Muscle layer of duodenum (tissue), 2 donors: ENCODE data around the gene ALDH1L1.

ENCODE experiments used
- H3K27ac ChIP-seq: one replicate; pipeline ENCODE4 v1.7.0; 2013; ENCODE audit warnings: mild to moderate bottlenecking, low read length
- H3K27me3 ChIP-seq: one replicate; pipeline ENCODE4 v1.7.0; 2013; ENCODE audit warnings: low read depth, mild to moderate bottlenecking, control low read depth, low read length
- H3K36me3 ChIP-seq, 2 donors: one replicate each; pipeline ENCODE4 v1.7.0; 2013; ENCODE audit warnings: low read length in 2 of 2, control low read depth in 1 of 2, mild to moderate bottlenecking in 1 of 2; ENCODE audit not compliant: insufficient read depth in 2 of 2, control insufficient read depth in 1 of 2
- H3K4me1 ChIP-seq, 2 donors: one replicate each; pipeline ENCODE4 v1.7.0; 2013; ENCODE audit warnings: low read length in 2 of 2, mild to moderate bottlenecking in 2 of 2, control low read depth in 1 of 2, moderate library complexity in 1 of 2; ENCODE audit not compliant: insufficient read depth in 2 of 2, control insufficient read depth in 1 of 2
- H3K4me3 ChIP-seq, 2 donors: one replicate each; pipeline ENCODE4 v1.7.0; 2013; ENCODE audit warnings: low read length in 2 of 2, low read depth in 1 of 2, mild to moderate bottlenecking in 1 of 2
- H3K9me3 ChIP-seq, 2 donors: one replicate each; pipeline ENCODE4 v1.7.0; 2013; ENCODE audit warnings: low read length in 2 of 2, control low read depth in 1 of 2, mild to moderate bottlenecking in 1 of 2; ENCODE audit not compliant: control insufficient read depth in 1 of 2
- donor health status: healthy.

Gene ALDH1L1

GRCh38 chr3:126137490-126138130 lies 42.8 kb downstream of the ALDH1L1 start:
- Histone ChIP-seq H3K27me3 (no peaks in the 10 kb centered on the region), H3K9me3 (no peaks in the 10 kb centered on the region), H3K4me1 (peaks cover 0 to 4% of the 10 kb centered on the region in 2 donors), H3K27ac (no peak overlapping the region), H3K36me3 (no peaks in the 10 kb centered on the region), H3K4me3 (no peak overlapping the region)

DNA sequence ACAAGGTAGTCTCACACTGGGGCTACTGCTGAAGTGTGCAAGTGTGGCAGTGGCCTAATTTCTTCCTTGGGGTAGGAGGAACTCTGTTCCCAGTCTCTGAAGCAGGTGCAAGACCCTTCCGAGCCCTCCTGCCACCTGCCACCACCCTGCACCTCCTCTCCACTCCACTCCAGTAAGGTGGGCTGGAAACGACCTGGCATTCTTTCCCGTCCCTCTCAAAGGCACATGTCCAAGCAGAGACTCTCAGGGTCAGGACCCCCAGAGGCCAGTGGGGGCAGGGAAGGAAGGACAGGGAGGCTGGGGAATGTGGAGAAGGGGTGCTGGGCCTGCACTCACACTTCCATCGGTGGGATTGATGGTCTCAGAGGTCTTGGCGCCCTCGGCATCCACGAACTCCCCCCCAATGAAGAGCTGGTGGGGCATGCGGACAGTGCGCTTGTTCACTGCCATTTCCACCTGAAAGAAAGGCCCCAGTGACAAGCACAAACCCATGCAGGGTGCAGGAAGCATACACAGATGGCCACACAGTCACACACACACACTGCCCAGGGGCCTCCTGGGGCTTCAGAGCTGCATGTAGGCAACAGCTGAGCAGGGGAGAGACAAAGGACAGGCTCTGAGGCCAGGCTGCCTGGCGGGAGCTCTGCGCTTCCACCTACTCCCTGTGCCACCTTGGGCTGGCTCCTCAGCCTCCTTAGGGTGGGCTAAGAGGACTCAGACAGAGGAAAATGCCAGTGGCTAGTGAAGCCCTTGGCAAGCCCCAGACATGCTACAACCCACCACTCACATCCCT lies 43.8 kb downstream of the ALDH1L1 start:
- Histone ChIP-seq H3K4me3 (no peak overlapping the region), H3K36me3 (no peaks in the 10 kb centered on the region), H3K9me3 (no peaks in the 10 kb centered on the region), H3K27ac (no peak overlapping the region), H3K27me3 (no peaks in the 10 kb centered on the region), H3K4me1 (peaks cover 0 to 4% of the 10 kb centered on the region in 2 donors)

GRCh38 chr3:126135406-126136076 lies 44.8 kb downstream of the ALDH1L1 start:
- no peaks in the 10 kb centered on the region for H3K9me3 ChIP-seq
- H3K36me3 ChIP-seq: no peaks in the 10 kb centered on the region
- no peak overlapping the region for H3K27ac ChIP-seq
- H3K4me1 ChIP-seq: peaks cover 0 to 4% of the 10 kb centered on the region in 2 donors
- no peaks in the 10 kb centered on the region for H3K27me3 ChIP-seq
- no peak overlapping the region for H3K4me3 ChIP-seq

DNA sequence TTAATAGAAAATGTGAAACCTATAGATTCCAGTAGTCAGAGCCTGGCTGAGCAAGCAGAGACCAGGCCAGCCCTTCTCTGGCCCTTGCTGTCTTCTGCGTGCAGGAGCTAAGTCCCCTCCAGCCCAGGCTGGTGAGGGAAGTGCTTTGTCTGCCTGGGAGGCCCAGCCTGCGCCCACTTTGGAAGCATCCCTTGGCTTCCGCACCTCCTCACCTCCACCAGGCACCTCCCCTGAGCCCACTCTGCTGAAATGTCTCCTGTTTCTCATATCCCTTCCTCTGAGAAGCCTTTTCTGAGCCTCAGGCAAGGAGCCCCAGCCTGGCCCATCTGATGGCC lies 45.3 kb downstream of the ALDH1L1 start:
- Histone ChIP-seq H3K4me3 (no peak overlapping the region), H3K4me1 (peaks cover 0 to 4% of the 10 kb centered on the region in 2 donors), H3K27me3 (no peaks in the 10 kb centered on the region), H3K36me3 (no peaks in the 10 kb centered on the region), H3K9me3 (no peaks in the 10 kb centered on the region), H3K27ac (no peak overlapping the region)

DNA sequence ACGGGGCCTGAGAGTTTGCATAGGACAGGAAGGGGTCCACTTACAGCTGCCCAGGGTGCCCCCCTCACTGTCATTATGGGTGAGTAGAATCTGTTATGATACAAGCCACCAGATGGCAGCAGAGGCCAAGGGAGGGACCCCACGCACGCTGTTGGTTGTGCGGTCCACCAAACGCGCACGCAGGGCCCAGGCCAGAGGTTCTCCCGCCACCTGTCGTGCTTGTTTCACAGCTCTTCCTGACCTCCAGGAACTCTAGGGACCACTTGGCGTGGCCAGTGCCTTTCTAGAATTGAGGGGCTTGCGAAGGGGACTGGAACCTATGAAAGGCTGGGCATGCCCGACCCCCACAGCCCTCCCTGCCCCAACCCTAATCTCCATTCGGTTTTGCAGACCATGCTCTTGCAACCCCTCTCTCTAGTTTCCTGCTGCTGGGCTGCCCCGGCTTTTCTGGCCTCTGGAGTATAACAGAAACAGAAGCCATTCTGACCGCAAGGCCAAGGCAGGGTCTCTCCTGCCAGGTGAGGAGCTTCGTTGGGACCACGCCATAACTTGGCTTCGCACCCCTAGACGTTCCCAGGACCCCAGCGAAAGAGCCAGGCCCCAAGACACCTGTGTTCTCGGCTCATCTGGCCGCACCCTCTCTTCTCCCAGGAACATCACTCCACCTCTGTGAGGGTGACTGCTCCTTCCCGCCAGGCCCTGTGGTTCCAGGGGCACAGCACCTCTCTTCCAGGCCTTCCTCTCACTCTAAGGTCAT lies 46.0 kb downstream of the ALDH1L1 start:
- peaks cover 0 to 4% of the 10 kb centered on the region in 2 donors for H3K4me1 ChIP-seq
- H3K27me3 ChIP-seq: no peaks in the 10 kb centered on the region
- H3K27ac ChIP-seq: no peak overlapping the region
- no peak overlapping the region for H3K4me3 ChIP-seq
- H3K9me3 ChIP-seq: no peaks in the 10 kb centered on the region
- H3K36me3 ChIP-seq: no peaks in the 10 kb centered on the region

DNA sequence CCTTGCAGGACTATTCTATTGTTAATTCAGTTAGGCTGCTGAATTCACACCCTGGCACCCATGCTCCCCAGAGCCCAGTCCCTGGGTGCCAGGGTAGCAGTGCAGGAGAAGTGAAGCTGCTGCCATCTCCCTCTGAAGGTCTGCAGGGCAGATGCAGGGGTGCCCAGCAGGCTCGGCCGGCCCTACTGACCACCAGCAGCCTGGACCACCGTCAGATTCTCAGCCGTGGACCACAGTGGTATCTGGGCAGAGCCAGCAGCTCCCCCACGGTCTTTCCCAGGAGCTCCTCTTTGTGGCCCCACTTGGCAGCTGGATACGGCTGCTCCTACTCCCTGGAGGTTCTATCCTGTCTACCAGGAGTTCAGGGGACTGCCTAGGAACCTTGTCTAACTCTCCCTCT lies 46.8 kb downstream of the ALDH1L1 start:
- Histone ChIP-seq H3K27ac (no peak overlapping the region), H3K4me1 (peaks cover 0 to 4% of the 10 kb centered on the region in 2 donors), H3K4me3 (no peak overlapping the region), H3K27me3 (no peaks in the 10 kb centered on the region), H3K9me3 (no peaks in the 10 kb centered on the region), H3K36me3 (no peaks in the 10 kb centered on the region)

DNA sequence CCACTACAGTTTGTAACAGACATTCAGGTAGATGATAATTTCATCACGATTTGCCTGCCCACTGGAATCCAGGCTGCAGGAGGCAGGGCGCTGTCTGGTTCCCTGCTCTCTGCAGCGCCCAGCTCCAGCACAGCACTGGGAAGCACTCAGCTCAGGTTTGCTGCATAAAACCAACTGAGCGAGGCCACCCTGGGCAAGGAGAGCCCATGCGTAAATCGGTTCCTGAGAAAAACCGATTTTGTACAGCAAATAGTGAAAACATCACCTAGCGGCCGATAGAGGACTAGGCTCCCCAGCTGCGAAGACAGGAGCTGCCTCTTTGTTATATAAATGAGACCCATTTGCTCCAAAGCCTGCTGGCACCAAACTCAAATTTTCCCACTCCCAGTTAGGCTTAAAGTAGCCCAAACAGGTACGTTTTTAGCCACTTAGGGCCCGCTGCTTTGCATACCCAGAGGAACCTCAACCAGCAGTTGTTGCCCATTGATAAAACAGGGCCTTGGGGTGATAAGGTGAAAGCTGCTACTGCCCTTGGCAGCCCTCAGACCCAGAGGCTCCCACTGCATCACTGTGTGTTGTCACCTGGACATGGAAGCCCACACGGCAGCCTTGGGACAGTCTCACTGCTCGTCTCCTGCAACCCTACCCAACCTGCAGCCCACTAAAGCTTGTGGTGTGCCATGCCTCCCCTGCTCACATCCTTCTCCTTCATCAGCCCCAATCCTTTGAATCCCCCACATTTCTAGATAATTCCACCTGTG lies 47.5 kb downstream of the ALDH1L1 start:
- peaks cover 0 to 4% of the 10 kb centered on the region in 2 donors for H3K4me1 ChIP-seq
- H3K9me3 ChIP-seq: no peaks in the 10 kb centered on the region
- H3K27ac ChIP-seq: no peak overlapping the region
- no peaks in the 10 kb centered on the region for H3K27me3 ChIP-seq
- no peak overlapping the region for H3K4me3 ChIP-seq
- no peaks in the 10 kb centered on the region for H3K36me3 ChIP-seq

DNA sequence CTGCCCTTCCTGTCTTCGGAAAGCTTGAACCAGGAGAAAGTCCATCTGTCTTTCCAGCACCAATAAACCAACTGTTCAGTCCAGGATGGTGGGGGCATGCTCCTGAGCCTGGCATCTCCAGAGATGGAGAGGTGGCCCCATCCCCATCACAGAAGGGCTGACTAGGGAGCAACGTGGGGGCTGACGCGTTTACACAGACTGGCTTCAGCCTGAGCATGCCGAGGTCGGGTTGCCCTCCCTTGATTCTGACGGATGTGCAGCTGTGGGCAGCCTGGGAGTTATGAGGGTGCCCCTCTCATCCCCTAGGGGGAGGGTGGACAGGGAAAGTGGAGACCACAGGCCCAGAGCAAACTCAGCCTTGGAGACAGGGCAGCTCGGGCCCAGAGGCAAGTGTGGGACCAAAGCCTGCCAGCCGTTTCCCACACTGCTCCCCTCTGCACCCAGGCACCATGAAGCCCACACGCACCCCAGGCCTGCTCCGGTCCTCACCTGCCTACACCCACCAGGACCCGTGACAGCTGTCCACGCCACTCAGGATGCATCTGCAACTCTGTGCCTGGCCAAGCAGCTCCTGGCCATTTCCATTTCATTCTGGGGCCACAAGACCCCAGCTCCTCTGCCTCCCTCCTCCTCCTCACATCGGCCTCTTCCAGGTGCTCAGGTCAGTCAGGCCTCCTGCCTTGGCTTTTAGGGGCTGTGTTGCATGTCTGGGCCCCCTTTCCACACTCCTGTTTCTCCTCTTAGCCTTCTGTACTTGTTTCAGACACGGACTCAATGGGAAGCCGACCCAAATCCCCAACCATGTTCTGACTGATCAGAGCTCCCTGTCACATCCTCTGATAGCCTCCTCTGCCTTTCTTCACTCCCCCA lies 48.3 kb downstream of the ALDH1L1 start:
- H3K4me3 ChIP-seq: no peak overlapping the region
- H3K4me1 ChIP-seq: peaks cover 0 to 4% of the 10 kb centered on the region in 2 donors
- H3K27ac ChIP-seq: no peak overlapping the region
- no peaks in the 10 kb centered on the region for H3K27me3 ChIP-seq
- no peaks in the 10 kb centered on the region for H3K9me3 ChIP-seq
- no peaks in the 10 kb centered on the region for H3K36me3 ChIP-seq

DNA sequence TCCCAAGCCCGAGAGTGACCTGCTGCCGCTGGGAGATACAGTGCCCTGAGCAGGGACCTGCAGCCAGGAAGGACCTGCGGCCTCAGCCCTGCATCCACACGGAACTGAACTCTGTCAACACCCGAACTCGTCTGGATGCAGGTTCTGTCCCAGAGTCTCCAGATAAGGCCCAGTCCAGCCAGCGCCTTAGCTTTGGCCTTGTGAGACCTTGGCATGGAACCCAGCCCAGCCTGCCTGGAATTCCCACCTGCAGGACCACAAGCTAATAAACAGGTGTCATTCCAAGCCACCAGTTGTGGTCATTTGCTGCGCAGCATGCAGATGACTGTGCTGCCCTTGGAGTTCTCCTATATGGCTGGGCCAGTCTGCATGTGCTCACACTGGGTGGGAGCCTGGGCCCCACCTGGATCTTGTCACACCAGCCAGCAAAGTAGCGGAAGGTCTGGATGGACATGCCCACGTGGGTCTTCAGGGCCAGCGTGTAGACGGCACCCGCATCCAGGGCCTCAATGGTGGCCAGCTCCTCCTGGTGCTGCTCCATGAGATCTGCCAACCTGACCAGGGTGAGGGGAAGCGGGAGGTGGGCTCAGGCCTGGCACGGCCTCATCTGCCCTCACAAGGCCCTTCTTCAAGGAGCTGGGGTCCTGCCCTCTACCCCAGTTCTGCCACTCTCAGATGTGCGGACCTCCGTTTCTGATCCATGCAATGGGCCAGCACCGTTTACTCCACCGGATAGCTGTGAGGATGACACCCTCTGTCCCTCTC lies 49.2 kb downstream of the ALDH1L1 start:
- no peaks in the 10 kb centered on the region for H3K9me3 ChIP-seq
- no peaks in the 10 kb centered on the region for H3K36me3 ChIP-seq
- H3K4me1 ChIP-seq: peaks cover 0 to 4% of the 10 kb centered on the region in 2 donors
- H3K4me3 ChIP-seq: no peak overlapping the region
- no peak overlapping the region for H3K27ac ChIP-seq
- no peaks in the 10 kb centered on the region for H3K27me3 ChIP-seq
